Activated naive CD4-positive, alpha-beta T cell treated with anti-CD3 and anti-CD28 coated beads for 36 hours (primary cell): ENCODE measurements around the gene INHBC. TPM values are rescaled to one million over a fixed set of nuclear protein-coding genes. Genes with fewer than 3 reads are reported as not detected.

Source experiments
- CTCF ChIA-PET: fragments of 350-600 bp; sonication (Branson Sonifier 250); formaldehyde crosslinking; loops from one replicate; lab custom pipeline; 2021; ENCODE audit warnings: antibody characterized with exemption; lab: Charles Lee
- DNase-seq: peaks from one replicate; pipeline ENCODE4 v3.0.0-alpha.2; 2020
- H3K27ac Mint-ChIP-seq: one replicate; pipeline ENCODE4 v1.8.0; 2021; ENCODE audit warnings: mild to moderate bottlenecking, mixed read lengths
- H3K27me3 Mint-ChIP-seq: one replicate; pipeline ENCODE4 v1.8.0; 2021; ENCODE audit warnings: low read depth, mixed read lengths
- H3K36me3 Mint-ChIP-seq: one replicate; pipeline ENCODE4 v1.8.0; 2021; ENCODE audit warnings: low read depth, mixed read lengths
- H3K4me1 Mint-ChIP-seq: one replicate; pipeline ENCODE4 v1.8.0; 2021; ENCODE audit warnings: low read depth, mixed read lengths
- H3K4me3 Mint-ChIP-seq: one replicate; pipeline ENCODE4 v1.8.0; 2021; ENCODE audit warnings: mild to moderate bottlenecking, moderate library complexity, mixed read lengths
- H3K9me3 Mint-ChIP-seq: one replicate; pipeline ENCODE4 v1.8.0; 2021; ENCODE audit warnings: mixed read lengths
- intact Hi-C: fragments of 100-400 bp; cut with micrococcal nuclease; formaldehyde crosslinking; loops from one replicate; pipeline ENCODE4 v1.15.1; 2023
- total RNA-seq, 2 experiments: library from RNA; stranded (reverse); gene quantifications; one replicate each; pipeline ENCODE4 v1.2.3, GENCODE V29; 2021

Gene INHBC
- total RNA-seq, 2 experiments from 2014 or later, result not detected

- peak; percentile 70 for DNase-seq
- Mint-ChIP-seq H3K27me3 (peaks cover 7% of the 10 kb centered on the region), H3K4me1 (peaks cover 33% of the 10 kb centered on the region), H3K27ac (no peak overlapping the region), H3K9me3 (no peaks in the 10 kb centered on the region), H3K36me3 (no peaks in the 10 kb centered on the region), H3K4me3 (peak overlapping the region; percentile 74)
- intact Hi-C loops, result loop anchor here (5.0 kb wide), 1 partner anchor 441 kb away; no protein-coding TSS in a partner anchor
- CTCF ChIA-PET, result interaction anchor here (0.6 to 11.0 kb wide), 35 partner anchors 9 to 256 kb away, joined by 3 to 172 read pairs (median 5); partner anchors contain the start of gene INHBC
Measured at GRCh38 chr12:57456145-57456700, 21.6 kb downstream of the INHBC start.

- intact Hi-C loops, result loop anchor here (5.0 kb wide), 1 partner anchor 440 kb away; no protein-coding TSS in a partner anchor
- no peak for DNase-seq
- peak overlapping the region; percentile 13 for H3K27ac Mint-ChIP-seq
Measured at GRCh38 chr12:57456737-57457490, 22.3 kb downstream of the INHBC start.

DNA sequence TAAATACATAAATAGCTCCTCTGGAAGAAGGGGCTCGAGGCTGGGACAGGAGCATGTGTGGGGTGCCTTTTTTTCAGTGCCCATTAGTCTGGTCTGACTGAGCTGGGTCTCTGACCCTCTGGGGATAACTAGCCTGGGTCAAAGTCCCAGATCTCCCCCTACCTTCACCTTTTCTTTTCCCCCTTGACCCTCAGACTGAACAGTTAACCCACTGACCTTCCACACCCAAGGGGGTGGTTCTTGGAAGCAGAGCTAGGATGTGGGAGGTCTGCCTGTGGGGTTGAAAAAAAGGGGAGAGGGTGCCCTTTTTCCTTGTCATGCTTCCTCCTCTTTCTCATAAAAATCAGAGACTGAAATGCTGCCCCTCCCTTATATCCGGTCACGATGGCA is 24.1 kb downstream of the INHBC start:
- peaks cover 48% of the 10 kb centered on the region for H3K4me1 Mint-ChIP-seq

More at GRCh38 chr12:57456737-57457490, 22.3 kb downstream of the INHBC start:
- Mint-ChIP-seq H3K4me3 (no peak overlapping the region), H3K9me3 (no peaks in the 10 kb centered on the region), H3K36me3 (no peaks in the 10 kb centered on the region), H3K4me1 (peaks cover 37% of the 10 kb centered on the region), H3K27me3 (peaks cover 9% of the 10 kb centered on the region)
- CTCF ChIA-PET, result interaction anchor here (0.9 to 11.0 kb wide), 15 partner anchors 12 to 214 kb away, joined by 3 to 207 read pairs (median 6); partner anchors contain the start of genes ARHGAP9 and INHBC

DNA sequence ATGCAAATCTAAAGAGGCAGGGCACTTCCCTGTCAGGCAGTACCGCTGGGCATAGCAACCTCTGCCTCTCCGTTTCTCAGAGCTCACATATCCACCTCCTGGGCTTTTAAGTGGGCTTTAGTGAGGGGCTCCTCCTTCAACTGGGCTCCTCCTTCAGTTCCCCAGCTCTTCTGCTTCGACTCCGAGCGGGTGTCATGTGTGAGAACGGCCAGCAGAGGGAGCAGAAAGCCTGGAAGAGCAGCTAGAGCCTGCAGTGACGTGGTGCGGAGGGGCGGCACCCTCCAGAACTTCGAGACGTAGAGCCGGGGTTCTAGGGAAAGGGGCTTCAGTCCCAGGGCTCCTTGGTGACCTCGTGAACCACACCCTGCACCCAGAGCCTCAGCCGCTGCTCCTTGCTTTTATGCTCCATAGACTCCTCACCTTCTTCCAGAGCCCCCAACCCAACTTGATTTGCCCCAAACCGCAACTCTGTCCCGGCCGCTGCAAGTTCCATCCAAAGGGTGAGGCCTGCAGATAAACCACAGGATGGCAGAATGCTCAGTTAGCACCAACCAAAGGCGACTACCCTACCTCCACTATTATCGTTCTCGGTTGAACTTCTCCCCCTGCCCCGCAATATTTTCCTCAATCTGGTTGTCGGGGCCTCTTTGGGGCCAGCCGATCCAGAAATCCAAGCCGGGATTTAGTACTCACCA is 24.6 kb downstream of the INHBC start:
- Mint-ChIP-seq H3K9me3 (no peaks in the 10 kb centered on the region), H3K27ac (peak overlapping the region; percentile 97), H3K27me3 (peaks cover 9% of the 10 kb centered on the region), H3K4me1 (peaks cover 53% of the 10 kb centered on the region), H3K4me3 (peak overlapping the region; percentile 95), H3K36me3 (no peaks in the 10 kb centered on the region)
- CTCF ChIA-PET, result interaction anchor here (0.6 to 11.0 kb wide), 49 partner anchors 9 to 1503 kb away, joined by 3 to 207 read pairs (median 4); partner anchors contain the start of genes ARHGAP9, DCTN2 and SHMT2
- peak; percentile 97 for DNase-seq
- intact Hi-C loops, result loop anchor here (1.0 to 5.0 kb wide), 13 partner anchors 19 to 438 kb away; partner anchors contain the start of genes B4GALNT1, DCTN2, DDIT3 and R3HDM2

More for the DNA sequence above, 24.1 kb downstream of the INHBC start:
- no peak for DNase-seq
- Mint-ChIP-seq H3K4me3 (peak overlapping the region; percentile 95), H3K27ac (peak overlapping the region; percentile 97), H3K27me3 (peaks cover 9% of the 10 kb centered on the region), H3K9me3 (no peaks in the 10 kb centered on the region), H3K36me3 (no peaks in the 10 kb centered on the region)
- CTCF ChIA-PET, result interaction anchor here (0.6 to 11.0 kb wide), 50 partner anchors 10 to 1502 kb away, joined by 3 to 207 read pairs (median 4); partner anchors contain the start of genes ARHGAP9, B4GALNT1, DCTN2 and SHMT2
- intact Hi-C loops, result loop anchor here (1.0 to 5.0 kb wide), 13 partner anchors 20 to 439 kb away; partner anchors contain the start of genes B4GALNT1, DCTN2, DDIT3 and R3HDM2

GRCh38 chr12:57459750-57460467 is 25.3 kb downstream of the INHBC start, which contains the start of gene GLI1:
TSS of gene GLI1 (plus strand) at chr12:57459785. CDS start at chr12:57463692, 3,907 bp downstream.
- no peak for DNase-seq
- CTCF ChIA-PET, result interaction anchor here (0.9 to 11.0 kb wide), 19 partner anchors 10 to 285 kb away, joined by 3 to 207 read pairs (median 7); partner anchors contain the start of genes ARHGAP9, DCTN2, SHMT2 and TSPAN31
- intact Hi-C loops, result loop anchor here (1.0 to 5.0 kb wide), 13 partner anchors 18 to 437 kb away; partner anchors contain the start of genes B4GALNT1, DCTN2, DDIT3 and R3HDM2
- Mint-ChIP-seq H3K27ac (peak within 1 kb of the TSS; percentile 97), H3K4me1 (peaks cover 59% of the 10 kb centered on the region), H3K27me3 (peaks cover 9% of the 10 kb centered on the region), H3K9me3 (no peaks in the 10 kb centered on the region), H3K4me3 (peak within 1 kb of the TSS; percentile 95), H3K36me3 (no peaks in the 10 kb centered on the region)

DNA sequence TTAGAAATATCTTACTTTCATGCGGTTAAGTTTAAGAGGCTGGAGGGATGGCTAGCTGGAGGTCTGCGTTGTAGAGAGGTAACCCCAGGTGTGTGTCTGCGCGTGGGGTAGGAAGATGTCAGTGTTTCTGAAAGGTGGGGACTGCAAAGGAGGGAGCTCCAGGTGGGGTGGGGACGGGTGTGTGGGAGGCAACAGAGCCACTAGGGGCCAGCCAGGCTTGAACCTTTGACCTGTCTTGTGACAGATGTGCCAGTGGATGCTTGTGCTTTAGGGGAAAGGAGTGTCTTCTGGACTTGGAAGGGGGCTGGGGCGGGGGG is 25.8 kb downstream of the INHBC start:
- CTCF ChIA-PET, result interaction anchor here (0.9 to 9.9 kb wide), 7 partner anchors 9 to 285 kb away, joined by 4 to 207 read pairs (median 6); partner anchors contain the start of genes ARHGAP9 and TSPAN31
- Mint-ChIP-seq H3K4me1 (peaks cover 56% of the 10 kb centered on the region), H3K4me3 (peak overlapping the region; percentile 59), H3K36me3 (no peaks in the 10 kb centered on the region), H3K27me3 (peaks cover 9% of the 10 kb centered on the region), H3K27ac (no peak overlapping the region), H3K9me3 (no peaks in the 10 kb centered on the region)
- intact Hi-C loops, result no loop called here
- DNase-seq, result peak; percentile 36

DNA sequence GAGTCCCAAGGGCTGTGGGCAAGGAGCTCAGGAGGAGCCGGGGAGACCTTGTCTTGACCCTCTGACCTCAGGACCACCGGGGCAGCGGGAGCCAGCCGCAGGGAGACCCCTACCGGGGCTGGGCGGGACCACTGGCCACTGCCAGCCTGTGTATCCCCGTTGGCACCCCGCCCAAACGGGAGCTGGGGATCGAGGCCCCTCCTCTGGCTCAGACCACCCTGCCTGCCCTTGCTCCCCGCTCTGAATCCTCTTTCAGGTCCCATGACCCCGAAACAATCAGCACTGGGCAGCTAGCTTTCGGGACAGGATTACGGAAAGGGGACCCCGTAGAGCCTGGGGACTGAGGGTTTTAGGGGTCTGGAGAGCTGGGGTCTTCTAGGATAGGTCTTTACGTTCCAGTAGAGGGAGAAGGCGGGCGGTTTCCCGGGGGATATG is 26.3 kb downstream of the INHBC start:
- Mint-ChIP-seq H3K36me3 (no peaks in the 10 kb centered on the region), H3K4me3 (peak overlapping the region; percentile 79), H3K4me1 (peaks cover 52% of the 10 kb centered on the region), H3K9me3 (no peaks in the 10 kb centered on the region), H3K27me3 (peaks cover 9% of the 10 kb centered on the region), H3K27ac (no peak overlapping the region)
- intact Hi-C loops, result no loop called here
- no peak for DNase-seq
- CTCF ChIA-PET, result interaction anchor here (0.6 to 9.9 kb wide), 8 partner anchors 9 to 284 kb away, joined by 4 to 207 read pairs (median 5); partner anchors contain the start of genes ARHGAP9 and TSPAN31

DNA sequence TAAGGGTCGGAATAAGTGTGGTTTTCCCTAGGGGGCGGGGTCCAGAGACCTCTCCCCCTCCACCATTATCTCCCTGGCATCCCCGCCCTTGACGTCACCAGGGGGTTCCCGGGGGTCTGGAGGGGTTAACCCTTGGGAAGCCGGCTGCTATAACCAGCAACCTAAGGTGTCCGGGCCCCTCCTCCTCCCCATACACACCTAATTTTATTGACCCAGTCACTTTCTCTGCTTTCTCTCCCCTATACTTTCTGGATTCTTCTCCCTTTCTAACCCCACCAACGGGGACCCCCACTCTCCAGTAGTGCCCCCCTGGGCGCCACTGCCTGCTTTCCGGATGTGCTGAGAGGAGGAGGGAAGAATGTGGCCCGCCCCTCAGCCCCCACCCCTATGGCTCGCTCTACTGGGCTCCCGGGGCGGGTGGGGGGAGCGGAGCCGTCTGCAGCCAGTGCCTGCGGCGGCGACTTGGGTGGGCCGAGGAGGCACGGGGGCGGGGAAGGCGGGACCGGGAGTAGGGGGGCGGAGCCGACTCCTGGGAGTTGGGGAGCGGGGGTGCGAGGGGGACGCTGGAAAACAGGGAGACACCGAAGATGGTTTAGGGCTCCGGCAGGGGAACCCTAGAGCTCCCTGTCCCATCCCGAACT is 26.8 kb downstream of the INHBC start:
- H3K9me3 Mint-ChIP-seq, result no peaks in the 10 kb centered on the region
- peak overlapping the region; percentile 79 for H3K4me3 Mint-ChIP-seq
- peaks cover 9% of the 10 kb centered on the region for H3K27me3 Mint-ChIP-seq
- H3K4me1 Mint-ChIP-seq, result peaks cover 49% of the 10 kb centered on the region
- no peaks in the 10 kb centered on the region for H3K36me3 Mint-ChIP-seq
- intact Hi-C loops, result no loop called here
- CTCF ChIA-PET, result interaction anchor here (0.6 to 9.9 kb wide), 11 partner anchors 8 to 247 kb away, joined by 3 to 207 read pairs (median 6); partner anchors contain the start of gene ARHGAP9
- peak; percentile 31 for DNase-seq
- H3K27ac Mint-ChIP-seq, result no peak overlapping the region

GRCh38 chr12:57461917-57462250 is 27.3 kb downstream of the INHBC start:
- Mint-ChIP-seq H3K9me3 (no peaks in the 10 kb centered on the region), H3K36me3 (no peaks in the 10 kb centered on the region), H3K27ac (no peak overlapping the region), H3K4me1 (peaks cover 49% of the 10 kb centered on the region), H3K27me3 (peaks cover 9% of the 10 kb centered on the region), H3K4me3 (peak overlapping the region; percentile 79)
- intact Hi-C loops, result loop anchor here (1.0 kb wide), 3 partner anchors 14 to 219 kb away; no protein-coding TSS in a partner anchor
- CTCF ChIA-PET, result interaction anchor here (0.6 to 9.9 kb wide), 13 partner anchors 10 to 279 kb away, joined by 3 to 207 read pairs (median 6); partner anchors contain the start of gene ARHGAP9
- DNase-seq, result no peak

DNA sequence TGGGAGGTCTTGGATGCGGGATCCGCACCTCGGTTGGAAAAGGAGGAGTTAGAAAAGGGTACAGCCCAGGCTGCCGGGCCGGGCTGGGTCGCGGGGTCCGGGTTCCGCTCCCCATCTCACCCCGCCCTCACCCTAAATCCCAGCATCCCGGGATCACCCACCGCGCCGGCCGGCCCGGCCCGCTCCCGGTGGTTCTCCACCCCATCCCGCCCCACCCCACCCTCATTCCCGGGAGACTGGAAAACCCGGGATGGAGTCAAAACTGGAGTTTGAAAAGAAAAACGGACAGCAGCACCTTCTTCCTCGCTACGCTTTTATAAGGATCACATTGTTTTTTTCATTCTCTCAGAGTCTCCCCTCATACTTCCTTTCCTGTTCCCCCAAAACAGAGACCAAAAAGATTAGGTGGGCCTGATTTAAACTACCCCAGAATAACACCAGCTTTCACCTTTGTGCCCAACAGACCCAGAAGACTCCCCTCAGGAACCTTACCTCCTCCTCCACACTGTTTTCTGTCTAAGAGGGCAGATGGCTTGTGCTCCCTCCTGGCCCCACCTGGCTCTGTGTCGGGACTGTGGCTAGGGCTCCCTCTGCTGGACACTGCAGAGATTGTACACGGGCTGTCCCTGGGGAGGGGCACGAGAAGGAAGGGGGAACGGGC is 27.8 kb downstream of the INHBC start:
- Mint-ChIP-seq H3K9me3 (no peaks in the 10 kb centered on the region), H3K4me1 (peaks cover 47% of the 10 kb centered on the region), H3K27ac (peak overlapping the region; percentile 19), H3K4me3 (peak overlapping the region; percentile 79), H3K27me3 (peaks cover 9% of the 10 kb centered on the region), H3K36me3 (no peaks in the 10 kb centered on the region)
- CTCF ChIA-PET, result interaction anchor here (0.6 to 9.9 kb wide), 13 partner anchors 9 to 279 kb away, joined by 3 to 207 read pairs (median 4); partner anchors contain the start of genes ARHGAP9 and INHBC
- intact Hi-C loops, result loop anchor here (1.0 kb wide), 3 partner anchors 14 to 219 kb away; no protein-coding TSS in a partner anchor
- peak; percentile 95 for DNase-seq
